Left ventricle myocardium superior (tissue), 1 donor: Measurements from ENCODE around the gene TIMM9. TPM values are rescaled to one million over a fixed set of nuclear protein-coding genes. Genes with fewer than 3 reads are reported as not detected.
A peak's percentile ranks its signal among the peaks of the same experiment; 100 is the strongest.
"Not testable (repeated sequence)": the region's sequence is repeated elsewhere in the genome, so short reads cannot be mapped to it uniquely, and the experiment has no call there.

Experiments used
- ATAC-seq: fragments of 200-7000 bp; cut with Tn5 transposase; one replicate; pipeline ENCODE4 v1.9.1; 2020; ENCODE audit warnings: mild to moderate bottlenecking, moderate library complexity
- DNase-seq: peaks from one replicate; pipeline ENCODE4 v3.0.0-alpha.2; 2020
- intact Hi-C: fragments of 100-400 bp; cut with micrococcal nuclease; formaldehyde crosslinking; loops from one replicate; pipeline ENCODE4 v1.11.0; 2022
- long read RNA-seq: library from polyadenylated mRNA; unstranded; transcript quantifications from one replicate; pipeline ENCODE4 v2.0.0, GENCODE V29; 2021
- total RNA-seq: library from RNA; stranded (reverse); fragmentation: NEBNext Ultra II Directional; extraction: Animal tissue kit (Norgen Biotek cat#: 25700); gene quantifications from one replicate; pipeline ENCODE4 v1.2.1, GENCODE V29; 2021
- donor health status: DM: no; HTN: yes; CAD: no; lungs with severe emphysema.

TIMM9 gene, protein sequence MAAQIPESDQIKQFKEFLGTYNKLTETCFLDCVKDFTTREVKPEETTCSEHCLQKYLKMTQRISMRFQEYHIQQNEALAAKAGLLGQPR
- 29.9 TPM for total RNA-seq
- long read RNA-seq, partial matches to known transcripts: 11 of 12 reads
- long read RNA-seq, other reads (novel, unspliced or antisense): 0 of 12 reads

- ATAC-seq: peak; percentile 99
- intact Hi-C loops: no loop called here
Measured at GRCh38 chr14:58427281-58428117, at the start of gene TIMM9, which contains the start of gene KIAA0586. TSS of gene TIMM9 (minus strand) at chr14:58427531. CDS start at chr14:58411945, 15,586 bp downstream. TSS of gene KIAA0586 (plus strand) at chr14:58427719. CDS start at chr14:58428265, 546 bp downstream.

DNA sequence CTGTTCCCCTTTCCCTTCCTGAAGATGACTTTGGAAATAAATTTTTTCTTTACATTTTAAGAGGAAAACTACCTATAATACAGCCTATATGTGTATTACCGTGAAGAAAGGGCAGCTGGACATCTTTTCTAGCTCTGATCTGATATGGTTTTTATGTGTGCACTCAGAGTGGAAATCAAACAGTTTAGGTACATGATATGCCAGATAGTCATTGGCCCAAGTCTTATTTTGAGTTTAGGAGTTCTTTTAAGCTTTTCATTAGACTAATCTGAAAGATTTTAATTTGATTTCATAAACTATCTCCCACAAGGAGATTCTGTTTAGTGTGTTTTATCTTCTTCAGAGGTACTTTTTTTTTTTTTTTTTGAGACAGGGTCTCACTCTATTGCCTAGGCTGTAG, 49.0 kb upstream of the TIMM9 start:
- no peak for ATAC-seq
- DNase-seq: no peak
- intact Hi-C loops: no loop called here

More at GRCh38 chr14:58427281-58428117, at the start of gene TIMM9, which contains the start of gene KIAA0586:
- DNase-seq: peak; percentile 94

DNA sequence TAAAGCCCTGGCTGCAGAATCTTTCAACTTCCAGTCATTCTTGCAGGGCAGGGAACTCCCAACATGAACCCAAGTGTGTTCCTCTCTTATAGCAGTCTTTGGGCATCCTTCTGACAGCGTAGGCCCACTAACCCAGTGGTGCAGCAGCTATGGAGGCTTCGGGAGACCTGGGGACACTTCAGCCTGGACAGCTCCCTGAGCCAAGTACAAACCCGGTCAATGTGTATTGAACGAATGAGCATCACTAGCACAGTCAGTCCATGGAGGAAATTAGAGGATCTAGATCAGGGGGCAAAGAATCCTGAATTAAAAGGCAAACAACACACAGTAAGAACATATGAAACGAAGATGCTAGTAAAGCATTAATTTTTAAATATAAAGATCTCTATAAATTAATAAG, 42.0 kb upstream of the TIMM9 start:
- ATAC-seq (no peak), DNase-seq (no peak)
- intact Hi-C loops: no loop called here

GRCh38 chr14:58467575-58467974, 40.2 kb upstream of the TIMM9 start:
- intact Hi-C loops: no loop called here
- DNase-seq: no peak
- ATAC-seq: no peak

DNA sequence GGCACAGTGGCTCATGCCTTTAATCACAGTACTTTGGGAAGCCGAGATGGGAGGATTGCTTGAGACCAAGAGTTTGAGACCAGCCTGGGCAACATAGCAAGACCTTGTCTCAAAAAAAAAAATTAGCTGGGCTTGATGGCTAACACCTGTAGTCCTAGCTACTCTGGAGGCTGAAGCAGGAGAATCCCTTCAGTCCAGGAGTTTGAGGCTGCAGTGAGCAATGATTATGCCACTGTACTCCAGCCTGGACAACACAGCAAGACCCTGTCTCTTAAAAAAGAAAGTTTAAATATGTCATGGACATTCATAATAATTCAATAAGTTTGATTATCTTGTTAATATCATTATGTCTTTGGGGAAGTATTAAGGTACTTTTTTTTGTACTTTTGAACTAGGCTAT, 39.1 kb upstream of the TIMM9 start:
- ATAC-seq: no peak
- intact Hi-C loops: no loop called here
- DNase-seq: no peak

DNA sequence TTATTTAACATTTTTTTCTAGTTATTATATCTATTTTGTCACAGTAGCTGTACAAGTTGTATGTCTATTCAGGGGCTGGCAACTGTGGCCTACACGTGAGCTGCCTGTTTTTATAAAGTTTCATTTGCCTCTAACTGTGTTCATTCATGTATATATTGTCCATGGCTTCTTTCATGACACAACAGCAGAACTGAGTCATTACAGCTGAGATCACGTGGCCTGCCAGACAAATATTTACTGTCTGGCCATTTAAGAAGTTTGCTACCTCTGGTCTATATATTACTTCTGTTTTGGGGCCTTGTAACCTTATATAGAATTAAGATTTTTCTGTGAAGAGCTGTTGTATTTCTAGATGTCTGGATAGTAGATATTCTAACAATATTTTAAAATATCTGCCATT, 38.1 kb upstream of the TIMM9 start:
- no peak for DNase-seq
- intact Hi-C loops: no loop called here
- ATAC-seq: no peak

GRCh38 chr14:58464652-58465051, 37.3 kb upstream of the TIMM9 start:
- intact Hi-C loops: no loop called here

DNA sequence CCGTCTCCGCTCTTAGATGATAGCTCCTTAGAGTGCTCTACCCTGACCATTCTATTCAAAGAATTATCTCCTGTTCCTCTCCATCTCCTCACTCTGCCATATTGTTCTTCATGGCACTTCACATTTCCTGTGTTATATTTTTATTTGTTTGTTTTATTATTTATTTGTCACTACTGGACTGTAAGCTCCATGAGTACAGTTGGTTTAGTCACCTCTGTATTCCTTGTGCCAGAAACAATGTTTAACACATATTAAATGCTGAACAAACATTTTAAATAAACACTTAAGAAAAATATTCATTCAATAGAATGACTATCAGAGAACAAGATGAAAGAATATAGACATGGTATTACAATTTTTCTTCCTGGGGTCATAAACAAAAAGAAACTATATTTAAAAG, 35.8 kb upstream of the TIMM9 start:
- DNase-seq (no peak), ATAC-seq (no peak)
- intact Hi-C loops: no loop called here

More at GRCh38 chr14:58464652-58465051, 37.3 kb upstream of the TIMM9 start:
- ATAC-seq (no peak), DNase-seq (no peak)

DNA sequence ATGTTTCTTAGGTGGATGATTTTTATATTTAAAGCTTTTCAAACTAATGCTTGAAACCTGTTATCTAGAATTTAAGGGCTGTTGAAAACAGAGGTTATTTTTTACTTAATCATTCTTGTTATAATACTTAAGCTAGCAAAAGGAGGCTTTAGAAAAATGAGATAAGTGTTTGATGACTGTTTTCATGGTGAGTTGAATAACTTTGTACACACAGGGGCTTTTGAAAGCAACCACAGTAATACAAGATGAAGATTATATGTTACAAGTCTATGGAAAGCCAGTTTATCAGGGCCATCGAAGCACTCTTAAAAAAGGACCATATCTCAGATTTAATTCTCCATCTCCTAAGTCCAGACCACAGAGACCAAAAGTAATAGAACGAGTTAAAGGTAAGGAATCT, 33.4 kb upstream of the TIMM9 start:
- DNase-seq: no peak
- intact Hi-C loops: no loop called here
- no peak for ATAC-seq

DNA sequence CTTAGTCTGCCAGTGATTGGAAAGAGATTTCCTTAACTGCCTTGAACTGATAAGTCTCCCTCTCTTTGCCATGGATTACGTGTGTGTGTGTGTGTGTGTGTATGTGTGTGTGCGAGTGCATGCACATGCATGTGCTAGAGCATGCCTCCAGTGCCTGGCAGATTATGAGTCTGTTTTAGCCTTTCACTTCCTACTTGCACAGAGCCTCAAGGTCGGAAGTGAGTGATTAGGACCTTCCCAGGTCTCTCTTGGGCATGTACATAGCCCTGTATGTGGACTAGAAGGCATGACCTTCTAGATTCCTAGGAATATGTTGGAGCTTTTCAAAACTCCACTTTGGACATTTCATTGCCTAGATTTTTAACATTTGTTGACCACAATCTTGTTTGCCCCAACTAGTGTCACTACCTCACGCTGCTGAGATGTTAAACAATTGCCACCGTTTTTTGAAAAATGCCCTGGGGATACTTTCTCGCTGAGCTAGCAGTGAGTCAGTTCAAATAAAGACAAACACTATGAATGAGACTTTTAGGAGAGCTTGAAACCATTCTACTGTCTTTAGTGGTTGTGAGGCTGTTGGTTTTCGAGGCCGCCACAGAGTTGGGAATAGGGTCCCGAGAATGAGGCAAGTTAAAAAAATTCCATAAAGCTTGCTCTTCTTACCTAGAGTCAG, 28.4 kb upstream of the TIMM9 start:
- intact Hi-C loops: no loop called here
- ATAC-seq: no peak
- DNase-seq: no peak

- no peak for DNase-seq
- ATAC-seq: peak; percentile 33
- intact Hi-C loops: no loop called here
Measured at GRCh38 chr14:58444627-58445026, 17.3 kb upstream of the TIMM9 start.

DNA sequence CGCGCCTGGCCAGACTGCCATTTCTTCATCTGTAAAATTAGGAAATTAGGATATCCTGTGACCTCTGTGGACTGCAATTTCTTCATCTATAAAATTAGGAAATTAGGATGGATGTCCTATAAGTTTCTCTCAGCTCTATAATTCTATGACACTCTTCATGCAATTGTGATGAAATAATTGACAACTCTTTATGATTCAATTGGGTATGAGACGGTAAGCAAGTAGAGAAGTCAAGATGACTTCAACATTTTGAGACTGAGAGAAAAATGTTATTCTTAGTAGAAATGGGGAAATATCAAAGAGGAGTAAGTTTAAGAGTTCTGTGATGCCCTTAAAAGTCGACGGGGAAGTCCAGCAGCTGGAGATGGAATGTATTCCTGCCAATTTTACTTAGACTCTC, 12.1 kb upstream of the TIMM9 start:
- ATAC-seq (no peak), DNase-seq (no peak)
- intact Hi-C loops: no loop called here

DNA sequence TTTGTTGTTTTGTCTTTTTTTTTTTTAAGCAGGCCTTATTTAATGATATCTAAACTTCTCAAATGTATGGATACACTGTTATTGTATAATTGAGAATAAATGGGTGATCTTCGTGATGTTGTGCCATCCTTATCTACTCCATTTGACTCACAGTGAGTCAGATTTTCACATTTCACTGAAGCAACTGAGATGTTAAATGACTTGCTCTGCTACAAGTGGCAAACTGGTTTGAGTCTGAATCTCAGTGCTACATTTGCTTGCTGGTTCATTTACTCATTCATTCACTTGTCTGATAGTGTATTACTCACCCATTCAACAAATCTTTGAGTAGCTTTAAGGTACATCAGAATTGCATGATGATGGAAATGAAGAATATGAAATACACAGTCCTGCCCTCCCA, 2.8 kb upstream of the TIMM9 start:
- DNase-seq (no peak), ATAC-seq (no peak)
- intact Hi-C loops: no loop called here

DNA sequence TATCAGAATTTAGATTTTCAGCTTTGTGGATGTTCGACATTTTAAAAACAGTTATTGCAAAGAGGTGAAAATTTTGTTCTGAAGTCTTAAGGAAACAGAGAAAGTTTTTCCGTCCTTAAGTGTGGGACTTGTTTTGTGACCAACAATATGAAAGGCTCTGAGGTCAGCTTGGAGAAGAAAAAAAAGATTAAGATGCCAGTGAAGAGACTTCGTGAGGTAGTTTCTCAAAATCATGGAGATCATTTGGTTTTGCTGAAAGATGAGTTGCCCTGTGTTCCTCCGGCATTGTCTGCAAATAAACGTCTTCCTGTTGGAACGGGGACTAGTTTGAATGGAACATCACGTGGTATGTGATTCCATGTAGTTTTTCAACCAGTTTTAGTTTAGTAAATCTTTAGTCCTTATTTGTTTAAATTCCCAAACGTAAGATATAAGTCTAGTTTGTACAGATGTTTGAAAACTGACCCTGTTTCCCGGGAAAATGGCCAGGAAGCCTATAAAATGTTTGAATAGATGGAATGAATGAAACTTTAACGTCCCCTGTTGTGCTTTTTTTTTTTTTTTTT, 870 bp upstream of the TIMM9 start:
- intact Hi-C loops: no loop called here
- DNase-seq: no peak
- ATAC-seq: peak; percentile 30

- peak; percentile 75 for DNase-seq
- intact Hi-C loops: no loop called here
- ATAC-seq: peak; percentile 83
Measured at GRCh38 chr14:58426670-58427280, 556 bp downstream of the TIMM9 start.

DNA sequence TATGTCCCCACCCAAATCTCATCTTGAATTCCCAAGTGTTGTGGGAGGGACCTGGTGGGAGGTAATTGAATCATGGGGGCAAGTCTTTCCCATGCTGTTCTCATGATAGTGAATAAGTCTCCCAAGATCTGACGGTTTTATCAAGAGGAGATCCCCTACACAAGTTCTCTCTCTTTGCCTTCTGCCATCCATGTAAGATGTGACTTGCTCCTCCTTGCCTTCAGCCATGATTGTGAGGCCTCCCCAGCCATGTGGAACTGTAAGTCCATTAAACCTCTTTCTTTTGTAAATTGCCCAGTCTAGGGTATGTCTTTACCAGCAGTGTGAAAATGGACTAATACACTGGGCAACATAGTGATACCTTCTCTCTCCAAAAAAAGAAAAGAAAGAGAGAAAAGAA, 10.4 kb downstream of the TIMM9 start:
- ATAC-seq, intact Hi-C loops, DNase-seq: not testable (repeated sequence)

DNA sequence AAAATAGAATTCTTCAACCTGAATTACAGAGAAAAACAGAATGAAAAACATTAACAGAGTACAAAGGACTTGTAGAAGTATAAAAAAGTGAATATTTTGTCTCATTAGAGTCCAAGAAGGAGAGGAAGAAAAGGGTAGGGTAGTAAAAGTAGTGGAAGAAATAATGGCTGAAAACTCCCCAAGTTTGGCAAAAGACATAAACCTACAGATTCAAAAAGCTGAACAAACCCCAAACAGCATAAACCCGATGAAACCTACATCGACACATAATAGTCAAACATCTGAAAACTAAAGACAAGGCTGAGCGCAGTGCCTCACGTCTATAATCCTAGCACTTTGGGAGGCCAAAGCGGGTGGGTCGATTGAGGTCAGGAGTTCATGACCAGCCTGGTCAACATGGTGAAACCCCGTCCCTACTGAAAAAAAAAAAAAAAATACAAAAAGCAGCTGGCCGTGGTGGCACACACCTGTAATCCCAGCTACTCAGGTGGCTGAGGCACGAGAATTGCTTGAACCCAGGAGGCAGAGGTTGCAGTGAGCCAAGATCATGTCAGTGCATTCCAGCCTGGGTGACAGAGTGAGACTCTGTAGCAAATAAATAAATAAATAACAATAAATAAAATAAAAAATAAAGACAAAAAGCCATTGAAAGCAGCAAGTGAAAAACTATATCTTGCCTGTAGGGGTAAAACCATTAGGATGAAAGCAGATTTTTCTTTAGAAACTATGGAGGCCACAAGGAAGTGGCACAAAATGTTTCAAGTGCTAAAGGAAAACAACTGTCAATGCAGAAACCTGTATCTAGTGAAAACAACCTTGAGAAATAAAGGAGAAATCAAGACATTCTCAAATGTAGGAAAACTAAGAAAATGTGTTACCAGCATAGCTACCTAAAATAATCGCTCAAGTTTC, 11.4 kb downstream of the TIMM9 start:
- intact Hi-C loops: no loop called here
- no peak for ATAC-seq
- DNase-seq: no peak

DNA sequence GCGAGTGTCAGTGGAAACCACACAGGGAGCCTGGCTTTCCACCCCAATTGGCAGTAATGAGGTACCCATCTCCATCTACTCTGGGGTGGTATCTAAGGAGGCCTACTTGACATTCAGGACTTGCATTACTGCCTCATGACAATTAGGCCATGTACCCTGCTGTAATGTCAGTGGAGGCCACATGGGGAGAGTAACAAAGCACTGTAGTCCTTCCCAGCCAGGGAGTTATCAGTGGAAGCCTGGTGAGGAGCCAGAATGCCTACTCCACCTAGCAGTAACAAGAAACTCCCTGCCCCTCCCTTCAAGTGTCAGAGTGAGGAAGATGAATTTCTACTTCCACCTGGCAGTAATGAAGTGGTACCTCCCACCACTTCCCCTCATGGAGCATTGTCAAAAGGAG, 12.5 kb downstream of the TIMM9 start:
- intact Hi-C loops: no loop called here
- ATAC-seq (peak; percentile 92), DNase-seq (no peak)
